ENCODE results near the gene ANXA4. TPM values are rescaled to one million over a fixed set of nuclear protein-coding genes. Genes with fewer than 3 reads are reported as not detected.

ANXA4 gene
- total RNA-seq, 1 experiment from 2014 or later: 51.1 TPM

GRCh38 chr2:69733342-69734034 lies 8.4 kb upstream of the ANXA4 start:
- no peak for DNase-seq
- no peaks in the 10 kb centered on the region for H3K4me1 ChIP-seq (ENCODE audit: insufficient read depth, low read length)
- intact Hi-C loops (cut with micrococcal nuclease): no loop called here
- no peak for ATAC-seq
- BruUV-seq (replicated peaks): no TSS peak
- H3K27ac ChIP-seq (ENCODE audit: low read length): no peak overlapping the region
- no peaks in the 10 kb centered on the region for H3K79me2 ChIP-seq (ENCODE audit: low read length)
- no peaks in the 10 kb centered on the region for H3K27me3 ChIP-seq (ENCODE audit: low read length)
- no peak overlapping the region for H3K4me2 ChIP-seq (ENCODE audit: low read length)
- POLR2A ChIA-PET (ENCODE audit: unreplicated experiment): no interaction called here
- CTCF ChIA-PET: interaction anchor here (1.1 kb wide), 1 partner anchor 9 kb away, joined by 4 read pairs; no protein-coding TSS in a partner anchor
- H3F3A ChIP-seq (ENCODE audit: low read length, unreplicated experiment): no peaks in the 10 kb centered on the region
- no peaks in the 10 kb centered on the region for H3K9me2 ChIP-seq (replicated peaks; ENCODE audit: low read length)
- no peaks in the 10 kb centered on the region for H3K9me3 ChIP-seq (ENCODE audit: low read length)
- no peak overlapping the region for H3K4me3 ChIP-seq (ENCODE audit: low read length)
- TF ChIP-seq EZH2 (IDR thresholded peaks at IDR 0.05; ENCODE audit: low read length, unreplicated experiment) (no peak), CTCF (conservative IDR thresholded peaks at IDR 0.05; ENCODE audit: low read depth, low read length) (no peak), EZH2phosphoT487 (IDR thresholded peaks at IDR 0.05; ENCODE audit: borderline replicate concordance, low read length) (no peak)
- H2AFZ ChIP-seq (ENCODE audit: low read length): no peak overlapping the region
- H3K36me3 ChIP-seq (ENCODE audit: low read depth, low read length): no peaks in the 10 kb centered on the region
- no peak overlapping the region for H3K9ac ChIP-seq (ENCODE audit: low read length)
- H4K20me1 ChIP-seq (ENCODE audit: low read length): no peaks in the 10 kb centered on the region

DNA sequence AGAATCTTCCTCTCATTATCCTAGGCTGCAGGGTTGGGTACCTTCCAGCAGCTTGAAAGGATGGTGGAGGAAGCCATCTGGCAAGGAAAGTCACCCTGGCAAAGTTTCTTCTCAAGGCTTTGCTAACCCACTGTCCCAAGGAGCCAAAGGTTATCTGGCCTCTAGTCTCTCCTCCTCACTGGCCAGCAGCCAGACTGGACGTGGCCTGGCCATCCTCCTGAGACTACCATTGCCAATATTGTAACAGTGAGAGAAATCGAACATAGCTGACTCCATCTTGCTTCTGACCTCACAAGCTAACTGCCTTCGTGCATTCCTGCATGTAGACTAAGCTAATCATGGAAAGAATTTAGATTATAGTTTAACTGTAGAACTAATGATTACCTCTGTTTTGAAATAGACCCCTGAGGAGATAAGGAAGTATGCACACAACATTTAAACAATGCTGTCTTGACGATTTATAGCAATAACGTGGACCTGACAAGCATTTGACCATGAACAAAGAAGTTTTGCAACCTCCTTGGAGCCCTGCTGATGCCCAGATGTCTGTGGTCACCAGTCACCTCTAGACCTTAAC lies 7.8 kb upstream of the ANXA4 start:
- CTCF ChIA-PET: interaction anchor here (1.1 kb wide), 1 partner anchor 9 kb away, joined by 4 read pairs; no protein-coding TSS in a partner anchor
- BruUV-seq (replicated peaks): no TSS peak
- no peak overlapping the region for H2AFZ ChIP-seq (ENCODE audit: low read length)
- H3K4me1 ChIP-seq (ENCODE audit: insufficient read depth, low read length): no peaks in the 10 kb centered on the region
- H3K9me3 ChIP-seq (ENCODE audit: low read length): no peaks in the 10 kb centered on the region
- intact Hi-C loops (cut with micrococcal nuclease): no loop called here
- no peaks in the 10 kb centered on the region for H3K9me2 ChIP-seq (replicated peaks; ENCODE audit: low read length)
- no peaks in the 10 kb centered on the region for H3F3A ChIP-seq (ENCODE audit: low read length, unreplicated experiment)
- no peaks in the 10 kb centered on the region for H3K79me2 ChIP-seq (ENCODE audit: low read length)
- DNase-seq: no peak
- no peak overlapping the region for H3K9ac ChIP-seq (ENCODE audit: low read length)
- H4K20me1 ChIP-seq (ENCODE audit: low read length): no peaks in the 10 kb centered on the region
- no peak overlapping the region for H3K4me2 ChIP-seq (ENCODE audit: low read length)
- H3K27ac ChIP-seq (ENCODE audit: low read length): no peak overlapping the region
- H3K27me3 ChIP-seq (ENCODE audit: low read length): no peaks in the 10 kb centered on the region
- POLR2A ChIA-PET (ENCODE audit: unreplicated experiment): no interaction called here
- ATAC-seq: no peak
- no peak overlapping the region for H3K4me3 ChIP-seq (ENCODE audit: low read length)
- H3K36me3 ChIP-seq (ENCODE audit: low read depth, low read length): no peaks in the 10 kb centered on the region
- no peak for TF ChIP-seq EZH2phosphoT487 (IDR thresholded peaks at IDR 0.05; ENCODE audit: borderline replicate concordance, low read length)
- TF ChIP-seq CTCF (conservative IDR thresholded peaks at IDR 0.05; ENCODE audit: low read depth, low read length): no peak
- no peak for TF ChIP-seq EZH2 (IDR thresholded peaks at IDR 0.05; ENCODE audit: low read length, unreplicated experiment)

Data from PC-3 (cell line).